ENCODE data around the gene FGF2. TPM values are rescaled to one million over a fixed set of nuclear protein-coding genes. Genes with fewer than 3 reads are reported as not detected.
A peak's percentile ranks its signal among the peaks of the same experiment; 100 is the strongest.
"Not testable (repeated sequence)": the region's sequence is repeated elsewhere in the genome, so short reads cannot be mapped to it uniquely, and the experiment has no call there.

FGF2 gene
- total RNA-seq, 2 donors from 2014 or later = 0.23 to 4.2 TPM

DNA sequence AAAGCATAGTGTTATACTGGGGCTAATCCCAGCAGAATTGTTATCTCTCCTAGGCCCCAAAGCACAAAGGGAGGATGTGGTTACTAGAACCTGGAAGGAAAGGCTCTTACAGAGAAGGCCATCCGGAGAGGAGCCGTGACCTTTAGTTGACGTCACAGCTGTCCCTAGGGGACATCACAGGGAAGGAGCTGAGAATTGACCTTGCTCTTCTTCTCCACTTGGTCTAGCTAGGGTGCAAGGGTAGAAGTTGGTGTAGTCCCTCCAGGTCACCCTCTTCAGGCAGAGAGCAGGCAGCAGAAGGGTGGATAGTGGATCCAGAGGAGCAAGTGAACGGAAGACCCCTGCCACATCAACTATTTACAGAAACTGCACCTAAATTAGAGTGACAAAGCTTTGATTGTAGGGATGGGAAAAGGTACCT is 22.8 kb upstream of the FGF2 start:
- Mint-ChIP-seq H3K9me3 (no peaks in the 10 kb centered on the region), H3K27ac (peak overlapping the region in 1 of 2 donors; percentile 53), H3K36me3 (no peaks in the 10 kb centered on the region)
- DNase-seq (ENCODE audit: low spot score in 2 of 2) (no peak), ATAC-seq (no peak)

DNA sequence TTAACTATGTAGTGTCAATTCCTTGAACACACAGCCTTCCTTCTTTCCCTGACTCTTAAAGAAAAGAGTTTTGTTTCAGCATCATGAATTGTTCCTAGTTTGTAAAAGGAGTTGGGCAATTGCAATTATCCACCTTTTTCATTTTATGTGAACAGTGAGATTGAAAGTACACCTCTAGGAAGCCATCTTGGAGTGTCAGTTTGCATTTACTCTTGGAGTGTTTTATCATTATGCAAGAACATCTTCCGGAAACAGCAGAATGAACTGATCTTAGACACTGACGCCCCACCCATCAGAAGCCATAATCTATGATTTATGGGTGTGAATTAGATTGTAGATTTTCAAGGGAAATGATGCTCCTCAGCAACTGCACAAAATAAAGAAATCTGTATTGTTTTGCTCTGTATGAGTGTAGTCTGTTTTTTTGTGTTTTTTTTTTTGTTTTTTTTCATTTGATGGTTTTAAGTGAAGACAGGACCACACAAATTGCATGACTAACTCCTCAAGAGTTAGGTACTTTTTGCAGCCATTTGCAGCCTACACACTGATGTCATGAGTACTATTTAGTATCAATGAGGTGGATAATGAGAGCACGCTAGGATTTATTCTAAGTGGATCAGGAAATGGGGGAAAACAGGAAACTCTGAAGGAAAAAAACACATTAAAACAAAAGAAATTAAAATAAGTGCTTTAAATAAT is 19.5 kb upstream of the FGF2 start:
- Mint-ChIP-seq H3K27ac (no peak overlapping the region), H3K9me3 (no peaks in the 10 kb centered on the region), H3K36me3 (no peaks in the 10 kb centered on the region)
- ATAC-seq (peak in 1 of 2 donors; percentile 67), DNase-seq (ENCODE audit: low spot score in 2 of 2) (no peak)

DNA sequence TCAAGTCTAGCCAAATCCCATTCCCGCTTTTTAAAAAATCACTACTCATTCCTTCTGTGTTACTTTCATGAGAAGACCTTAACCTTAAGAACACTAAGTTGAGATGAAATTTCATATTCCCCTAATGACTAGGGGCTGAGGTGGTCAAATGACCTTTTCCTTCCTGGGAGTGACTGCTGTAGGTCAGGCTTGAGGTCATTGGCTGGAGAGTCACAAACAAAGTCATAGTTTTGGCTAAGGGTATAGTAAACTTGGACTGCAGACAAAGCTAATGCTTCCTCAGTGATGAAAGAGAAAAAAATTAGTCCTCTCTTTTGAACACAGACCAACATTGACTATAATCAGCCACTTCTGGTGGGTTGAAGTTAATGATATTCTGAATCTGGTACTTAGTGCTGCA is 16.0 kb upstream of the FGF2 start:
- DNase-seq (ENCODE audit: low spot score in 2 of 2) = no peak
- Mint-ChIP-seq H3K36me3 (no peaks in the 10 kb centered on the region), H3K27ac (no peak overlapping the region), H3K9me3 (no peaks in the 10 kb centered on the region)
- no peak for ATAC-seq

DNA sequence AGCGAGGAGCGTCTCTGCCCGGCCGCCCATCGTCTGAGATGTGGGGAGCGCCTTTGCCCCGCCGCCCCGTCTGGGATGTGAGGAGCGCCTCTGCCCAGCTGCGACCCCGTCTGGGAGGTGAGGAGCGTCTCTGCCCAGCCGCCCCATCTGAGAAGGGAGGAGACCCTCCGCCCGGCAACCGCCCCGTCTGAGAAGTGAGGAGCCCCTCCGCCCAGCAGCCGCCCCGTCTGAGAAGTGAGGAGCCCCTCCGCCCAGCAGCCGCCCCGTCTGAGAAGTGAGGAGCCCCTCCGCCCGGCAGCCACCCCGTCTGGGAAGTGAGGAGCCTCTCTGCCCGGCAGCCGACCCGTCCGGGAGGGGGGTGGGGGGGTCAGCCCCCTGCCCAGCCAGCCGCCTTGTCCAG is 14.8 kb upstream of the FGF2 start:
- ATAC-seq; DNase-seq (ENCODE audit: low spot score in 2 of 2); H3K36me3 Mint-ChIP-seq; H3K9me3 Mint-ChIP-seq; H3K27ac Mint-ChIP-seq: not testable (repeated sequence)

DNA sequence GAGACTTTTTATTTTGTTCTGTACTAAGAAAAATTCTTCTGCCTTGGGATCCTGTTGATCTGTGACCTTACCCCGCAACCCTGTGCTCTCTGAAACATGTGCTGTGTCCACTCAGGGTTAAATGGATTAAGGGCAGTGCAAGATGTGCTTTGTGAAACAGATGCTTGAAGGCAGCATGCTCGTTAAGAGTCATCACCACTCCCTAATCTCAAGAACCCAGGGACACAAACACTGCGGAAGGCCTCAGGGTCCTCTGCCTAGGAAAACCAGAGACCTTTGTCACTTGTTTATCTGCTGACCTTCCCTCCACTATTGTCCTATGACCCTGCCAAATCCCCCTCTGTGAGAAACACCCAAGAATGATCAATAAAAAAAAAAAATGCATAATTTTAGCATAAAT is 13.8 kb upstream of the FGF2 start:
- not testable (repeated sequence) for DNase-seq (ENCODE audit: low spot score in 2 of 2); ATAC-seq; H3K27ac Mint-ChIP-seq; H3K36me3 Mint-ChIP-seq; H3K9me3 Mint-ChIP-seq

DNA sequence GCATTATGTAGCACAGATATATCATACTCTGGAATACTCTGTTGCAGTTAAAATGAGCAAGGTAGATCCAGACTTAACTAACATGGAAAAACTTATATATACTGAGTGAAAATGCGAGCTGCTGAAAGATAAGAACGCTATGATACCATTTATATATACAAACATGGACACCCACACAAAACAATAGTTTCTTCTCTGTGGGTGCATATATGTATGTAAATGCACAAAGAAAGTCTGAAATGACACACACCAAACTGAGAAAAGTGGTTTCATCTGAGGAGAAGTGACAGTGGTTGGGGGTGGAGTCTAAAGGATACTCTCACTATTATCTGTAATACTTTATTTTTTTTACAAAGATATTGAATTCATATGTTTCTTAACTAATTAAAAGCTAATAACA is 12.2 kb upstream of the FGF2 start:
- no peaks in the 10 kb centered on the region for H3K9me3 Mint-ChIP-seq
- no peak overlapping the region for H3K27ac Mint-ChIP-seq
- DNase-seq (ENCODE audit: low spot score in 2 of 2) (peak in 1 of 2 donors; percentile 22), ATAC-seq (peak; percentile 67 to 98)
- no peaks in the 10 kb centered on the region for H3K36me3 Mint-ChIP-seq

DNA sequence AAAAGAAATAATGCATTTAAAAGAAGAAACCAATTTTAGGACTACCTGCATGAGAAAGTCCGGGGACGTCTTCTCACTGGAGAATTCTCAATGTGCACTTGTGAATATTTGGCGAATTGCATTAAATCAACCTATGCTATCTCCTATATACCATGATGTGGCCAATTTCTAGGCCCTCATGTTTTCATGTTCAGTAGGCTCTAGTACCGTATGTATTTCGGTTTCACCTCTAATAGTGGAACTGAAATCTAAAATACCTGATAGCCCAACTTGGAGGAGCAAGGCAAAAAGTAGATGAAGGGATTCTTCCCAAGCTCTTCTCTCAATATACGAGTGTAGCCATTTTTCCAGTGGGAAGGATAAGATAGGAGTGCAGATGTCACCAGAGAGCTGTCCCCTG is 11.4 kb upstream of the FGF2 start:
- DNase-seq (ENCODE audit: low spot score in 2 of 2) (no peak), ATAC-seq (no peak)
- H3K36me3 Mint-ChIP-seq = no peaks in the 10 kb centered on the region
- no peaks in the 10 kb centered on the region for H3K9me3 Mint-ChIP-seq
- no peak overlapping the region for H3K27ac Mint-ChIP-seq

DNA sequence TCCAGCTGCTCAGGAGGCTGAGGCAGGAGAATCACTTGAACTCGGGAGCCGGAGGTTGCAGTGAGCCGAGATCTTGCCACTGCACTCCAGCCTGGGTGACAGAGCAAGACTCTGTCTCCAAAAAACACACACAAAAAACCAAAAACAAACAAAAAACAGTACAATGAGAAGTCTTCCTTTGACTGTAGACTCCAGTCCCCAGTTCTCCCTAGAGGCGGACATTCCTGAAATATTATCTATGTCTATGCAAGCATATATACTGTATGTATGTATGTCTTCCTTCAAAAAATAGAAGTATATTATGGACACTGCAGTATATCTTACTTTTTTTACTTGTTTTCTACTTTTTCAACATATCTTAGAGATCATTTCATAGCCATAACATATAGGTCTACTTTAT is 10.2 kb upstream of the FGF2 start:
- no peaks in the 10 kb centered on the region for H3K9me3 Mint-ChIP-seq
- no peak overlapping the region for H3K27ac Mint-ChIP-seq
- no peaks in the 10 kb centered on the region for H3K36me3 Mint-ChIP-seq
- no peak for DNase-seq (ENCODE audit: low spot score in 2 of 2)
- ATAC-seq = no peak

DNA sequence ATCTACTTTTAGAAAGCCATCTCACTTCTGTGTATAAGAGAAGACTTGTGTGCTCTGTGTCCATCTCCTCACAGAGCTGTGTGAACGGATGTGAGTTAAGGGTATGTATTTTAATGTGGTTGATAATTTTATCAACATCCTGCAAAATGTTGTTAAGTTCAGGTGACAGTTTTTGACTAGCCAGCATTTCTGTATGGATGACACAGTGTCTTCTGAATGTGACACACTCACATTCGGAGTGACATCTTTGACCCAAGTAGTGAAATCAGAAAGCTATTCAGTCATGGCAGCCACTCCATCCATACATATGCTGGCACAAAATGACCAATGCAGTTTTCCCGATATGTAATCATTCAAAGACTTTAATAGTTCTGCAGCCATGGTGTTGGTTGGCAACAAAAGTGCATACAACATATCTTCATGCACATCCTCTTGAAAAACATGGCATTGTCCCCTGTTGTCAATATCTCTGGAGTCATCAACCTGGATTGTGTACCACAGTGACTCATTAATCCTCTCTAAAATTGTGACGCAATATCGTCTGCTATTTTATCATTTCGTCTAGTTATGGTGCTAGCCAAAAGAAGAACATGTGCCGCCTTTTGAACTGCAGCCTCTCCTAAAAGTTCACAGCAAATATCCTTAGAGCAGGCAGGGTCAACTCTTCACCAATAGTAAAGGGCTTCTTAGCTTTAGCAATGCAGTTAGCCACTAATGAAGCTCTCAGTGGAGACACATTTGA is 6.8 kb upstream of the FGF2 start:
- ATAC-seq (no peak), DNase-seq (ENCODE audit: low spot score in 2 of 2) (no peak)
- no peaks in the 10 kb centered on the region for H3K36me3 Mint-ChIP-seq
- H3K27ac Mint-ChIP-seq = no peak overlapping the region
- H3K9me3 Mint-ChIP-seq = no peaks in the 10 kb centered on the region

DNA sequence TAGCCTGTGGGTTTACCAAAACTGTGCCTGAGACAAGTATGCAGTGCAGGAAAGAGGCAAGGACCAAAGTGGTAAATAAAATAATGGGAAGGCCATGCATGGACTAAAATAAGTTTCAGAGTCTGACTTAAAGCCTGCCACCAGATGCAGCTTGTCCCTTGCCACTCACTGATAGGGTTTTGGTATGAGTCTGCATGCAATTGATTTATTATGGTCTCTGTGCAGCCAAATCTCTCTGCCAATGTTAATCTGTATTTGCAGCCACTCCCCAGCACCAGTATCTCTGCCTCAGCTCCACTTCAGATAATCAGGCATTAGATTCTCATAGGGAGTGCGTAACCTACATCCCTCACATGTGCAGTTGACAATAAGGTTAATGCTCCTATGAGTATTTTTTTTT is 5.5 kb upstream of the FGF2 start:
- Mint-ChIP-seq H3K9me3 (no peaks in the 10 kb centered on the region), H3K36me3 (no peaks in the 10 kb centered on the region)
- no peak for ATAC-seq

DNA sequence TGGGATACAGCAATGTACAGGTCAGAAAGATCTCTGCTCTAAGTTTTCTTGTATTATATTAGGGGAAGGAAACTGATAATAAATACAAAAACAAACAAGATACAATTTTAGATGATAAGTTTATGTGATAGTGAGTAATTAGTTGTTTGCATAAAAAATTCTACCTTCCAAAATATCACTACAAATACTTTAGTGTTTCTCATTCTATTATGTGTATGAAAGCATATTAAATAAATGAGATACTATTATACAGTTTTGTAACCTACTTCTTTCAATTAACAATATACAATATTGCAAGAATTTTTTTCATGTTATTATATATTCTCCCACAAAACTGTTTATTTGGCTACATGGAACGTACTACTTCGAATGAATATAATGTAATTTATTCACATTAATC is 4.2 kb upstream of the FGF2 start:
- Mint-ChIP-seq H3K36me3 (peaks cover 0 to 3% of the 10 kb centered on the region in 2 donors), H3K27ac (no peak overlapping the region), H3K9me3 (no peaks in the 10 kb centered on the region)
- DNase-seq (ENCODE audit: low spot score in 2 of 2) (no peak), ATAC-seq (no peak)

More for the DNA sequence above, 5.5 kb upstream of the FGF2 start:
- H3K27ac Mint-ChIP-seq = no peak overlapping the region
- DNase-seq (ENCODE audit: low spot score in 2 of 2) = no peak

DNA sequence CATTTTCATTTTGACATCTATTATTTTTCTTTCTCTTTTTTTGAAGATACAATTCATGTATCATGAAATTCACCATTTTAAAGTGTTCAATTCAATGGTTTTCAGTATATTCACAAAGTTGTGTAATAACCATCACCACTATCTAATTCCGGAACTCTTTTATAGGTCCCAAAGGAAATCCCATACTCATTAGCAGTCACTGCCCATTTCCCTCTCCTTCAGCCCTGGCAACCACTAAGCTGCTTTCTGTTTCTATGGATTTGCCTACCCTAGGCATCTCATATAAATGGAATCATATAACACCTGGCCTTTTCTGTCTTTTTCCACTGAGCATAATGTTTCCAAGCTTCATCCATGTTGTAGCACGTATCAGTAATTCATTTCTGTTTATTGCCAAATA is 3.2 kb upstream of the FGF2 start:
- no peak for ATAC-seq
- Mint-ChIP-seq H3K27ac (no peak overlapping the region), H3K36me3 (peaks cover 10 to 13% of the 10 kb centered on the region in 2 donors), H3K9me3 (no peaks in the 10 kb centered on the region)
- DNase-seq (ENCODE audit: low spot score in 2 of 2) = no peak

DNA sequence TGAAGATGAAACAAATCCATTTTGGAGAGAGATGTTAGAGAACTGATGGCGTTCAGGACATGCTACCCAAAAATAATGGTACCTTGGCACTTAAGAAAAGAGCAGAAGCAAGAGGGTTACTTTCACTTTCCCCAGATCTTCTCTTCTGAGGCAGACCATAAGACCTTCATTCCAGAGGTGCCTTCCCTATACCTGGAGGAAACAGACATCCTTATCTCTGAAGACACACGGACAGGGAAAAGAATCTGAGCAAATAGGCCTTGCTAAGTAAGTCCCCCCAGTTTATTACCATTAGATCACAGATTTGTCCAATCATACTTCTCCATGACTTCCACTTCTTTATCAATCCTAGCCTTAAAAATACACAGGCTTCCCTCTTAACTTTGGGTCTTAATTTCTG is 2.0 kb upstream of the FGF2 start:
- no peaks in the 10 kb centered on the region for H3K9me3 Mint-ChIP-seq
- ATAC-seq = no peak
- H3K27ac Mint-ChIP-seq = no peak overlapping the region
- no peak for DNase-seq (ENCODE audit: low spot score in 2 of 2)
- H3K36me3 Mint-ChIP-seq = peaks cover 11 to 15% of the 10 kb centered on the region in 2 donors

DNA sequence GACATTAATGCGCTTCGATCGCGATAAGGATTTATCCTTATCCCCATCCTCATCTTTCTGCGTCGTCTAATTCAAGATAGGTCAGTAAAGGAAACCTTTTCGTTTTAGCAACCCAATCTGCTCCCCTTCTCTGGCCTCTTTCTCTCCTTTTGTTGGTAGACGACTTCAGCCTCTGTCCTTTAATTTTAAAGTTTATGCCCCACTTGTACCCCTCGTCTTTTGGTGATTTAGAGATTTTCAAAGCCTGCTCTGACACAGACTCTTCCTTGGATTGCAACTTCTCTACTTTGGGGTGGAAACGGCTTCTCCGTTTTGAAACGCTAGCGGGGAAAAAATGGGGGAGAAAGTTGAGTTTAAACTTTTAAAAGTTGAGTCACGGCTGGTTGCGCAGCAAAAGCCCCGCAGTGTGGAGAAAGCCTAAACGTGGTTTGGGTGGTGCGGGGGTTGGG is 528 bp upstream of the FGF2 start:
- H3K27ac Mint-ChIP-seq = peak overlapping the region in 1 of 2 donors; percentile 39
- H3K9me3 Mint-ChIP-seq = no peaks in the 10 kb centered on the region
- DNase-seq (ENCODE audit: low spot score in 2 of 2) (no peak), ATAC-seq (no peak)
- H3K36me3 Mint-ChIP-seq = peaks cover 11 to 15% of the 10 kb centered on the region in 2 donors

DNA sequence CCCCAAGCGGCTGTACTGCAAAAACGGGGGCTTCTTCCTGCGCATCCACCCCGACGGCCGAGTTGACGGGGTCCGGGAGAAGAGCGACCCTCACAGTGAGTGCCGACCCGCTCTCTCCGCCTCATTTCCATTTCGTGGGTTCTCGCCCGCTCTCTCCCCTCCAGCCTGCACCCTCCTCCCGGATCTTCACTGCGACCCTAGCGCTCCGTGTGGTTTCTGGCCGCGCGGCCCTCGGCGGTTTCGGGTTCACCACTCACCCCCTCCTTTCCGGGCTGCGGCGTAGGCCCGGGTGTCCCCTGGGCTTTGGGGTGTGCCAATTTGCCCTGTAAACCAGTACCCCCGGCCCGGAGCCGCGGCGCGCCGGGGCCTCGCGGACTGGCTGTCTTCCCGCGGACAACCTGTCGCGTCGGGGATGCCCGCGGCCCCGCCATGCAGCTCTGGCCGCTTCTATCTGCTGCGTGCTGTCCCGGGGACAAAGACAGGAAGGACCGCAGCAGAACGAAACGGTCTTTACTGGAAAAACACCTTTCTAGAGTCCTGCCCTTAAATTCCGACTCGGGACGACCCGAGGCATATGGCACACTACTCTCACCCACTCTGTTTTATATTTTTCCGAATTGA is 737 bp downstream of the FGF2 start:
- H3K9me3 Mint-ChIP-seq = no peaks in the 10 kb centered on the region
- ATAC-seq (peak; percentile 59 to 62), DNase-seq (ENCODE audit: low spot score in 2 of 2) (peak; percentile 45 to 56)
- H3K36me3 Mint-ChIP-seq = peaks cover 11 to 15% of the 10 kb centered on the region in 2 donors
- peak overlapping the region in 1 of 2 donors; percentile 92 for H3K27ac Mint-ChIP-seq

DNA sequence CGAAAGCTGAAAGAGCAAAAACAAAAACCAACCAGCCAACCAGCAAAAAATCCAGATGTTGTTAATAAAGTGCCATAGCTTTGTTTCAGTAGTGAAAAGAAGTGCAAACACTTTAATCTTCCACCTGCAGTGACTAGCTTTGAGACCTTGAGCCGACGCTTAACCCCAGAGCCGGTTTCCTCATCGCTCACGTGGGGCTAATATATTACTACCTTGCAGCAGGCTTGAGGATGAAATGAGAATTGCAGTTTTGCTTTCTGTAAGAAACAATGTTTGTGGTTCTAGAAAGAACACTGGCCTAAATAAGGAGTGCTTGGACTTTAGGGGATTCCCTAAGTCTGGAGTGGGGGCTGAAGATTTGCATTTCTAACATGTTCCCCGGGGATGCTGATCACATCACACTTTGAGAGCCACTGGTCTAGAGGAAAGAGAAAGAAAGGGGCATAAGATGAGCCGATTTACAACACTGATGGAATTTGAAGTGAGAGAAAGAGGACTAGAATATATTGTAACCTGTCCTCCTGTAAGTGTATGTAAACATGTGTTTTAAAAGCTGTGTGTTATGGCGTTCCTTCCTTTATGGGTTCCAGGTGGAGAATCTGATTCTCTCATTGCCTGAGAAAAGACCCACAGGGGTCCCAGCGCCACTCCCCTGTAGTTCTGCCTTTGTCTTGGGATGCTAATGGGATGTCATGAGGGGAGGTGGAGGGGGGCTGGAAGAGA is 1.4 kb downstream of the FGF2 start:
- peak in 1 of 2 donors; percentile 37 for DNase-seq (ENCODE audit: low spot score in 2 of 2)
- peak; percentile 77 to 87 for ATAC-seq
- peak overlapping the region in 1 of 2 donors; percentile 92 for H3K27ac Mint-ChIP-seq
- H3K36me3 Mint-ChIP-seq = peaks cover 11 to 15% of the 10 kb centered on the region in 2 donors
- no peaks in the 10 kb centered on the region for H3K9me3 Mint-ChIP-seq
